Transverse colon (tissue), 4 donors: ENCODE data around the gene PSMD3.
"Not testable (repeated sequence)": the region's sequence is repeated elsewhere in the genome, so short reads cannot be mapped to it uniquely, and the experiment has no call there.

Experiments used
- POLR2A ChIP-seq: fragments of 450-650 bp; IDR thresholded peaks from one replicate; pipeline ENCODE4 v1.6.1; 2016; ENCODE audit warnings: antibody characterized with exemption, mild to moderate bottlenecking, moderate library complexity
- POLR2AphosphoS5 ChIP-seq, 3 donors: sonication (generic); formaldehyde crosslinking; IDR thresholded peaks; one replicate each; pipeline ENCODE4 v1.6.1; 2016; ENCODE audit warnings: antibody characterized with exemption in 3 of 3
- TF ChIP-seq, protein P1 (sequence below), 5 experiments: fragments of 200-600 bp in 3 of 5; fragments of 450-650 bp in 2 of 5; sonication (generic) in 3 of 5; IDR thresholded peaks; 1 replicate in 2 of 5; 2 replicates in 3 of 5; pipeline ENCODE4 v1.5.1; 2016 to 2017; ENCODE audit warnings: antibody characterized with exemption in 5 of 5, inconsistent platforms in 3 of 5, mild to moderate bottlenecking in 2 of 5, moderate library complexity in 1 of 5

DNA sequence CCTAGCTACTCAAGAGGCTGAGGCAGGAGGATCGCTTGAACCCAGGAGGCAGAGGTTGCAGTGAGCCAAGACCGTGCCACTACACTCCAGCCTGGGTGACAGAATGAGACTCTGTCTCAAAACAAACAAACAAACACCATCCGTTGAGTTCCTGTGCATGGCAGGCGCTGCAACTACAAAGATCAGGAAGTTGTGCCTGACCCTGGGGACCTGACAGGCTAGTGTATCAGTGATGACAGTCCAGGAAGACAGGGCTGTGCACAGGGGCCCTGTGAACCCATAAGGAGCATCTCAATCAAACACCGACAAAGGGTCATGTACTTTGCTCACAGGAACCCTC is 32.1 kb upstream of the PSMD3 start:
- TF ChIP-seq, protein P1, sequence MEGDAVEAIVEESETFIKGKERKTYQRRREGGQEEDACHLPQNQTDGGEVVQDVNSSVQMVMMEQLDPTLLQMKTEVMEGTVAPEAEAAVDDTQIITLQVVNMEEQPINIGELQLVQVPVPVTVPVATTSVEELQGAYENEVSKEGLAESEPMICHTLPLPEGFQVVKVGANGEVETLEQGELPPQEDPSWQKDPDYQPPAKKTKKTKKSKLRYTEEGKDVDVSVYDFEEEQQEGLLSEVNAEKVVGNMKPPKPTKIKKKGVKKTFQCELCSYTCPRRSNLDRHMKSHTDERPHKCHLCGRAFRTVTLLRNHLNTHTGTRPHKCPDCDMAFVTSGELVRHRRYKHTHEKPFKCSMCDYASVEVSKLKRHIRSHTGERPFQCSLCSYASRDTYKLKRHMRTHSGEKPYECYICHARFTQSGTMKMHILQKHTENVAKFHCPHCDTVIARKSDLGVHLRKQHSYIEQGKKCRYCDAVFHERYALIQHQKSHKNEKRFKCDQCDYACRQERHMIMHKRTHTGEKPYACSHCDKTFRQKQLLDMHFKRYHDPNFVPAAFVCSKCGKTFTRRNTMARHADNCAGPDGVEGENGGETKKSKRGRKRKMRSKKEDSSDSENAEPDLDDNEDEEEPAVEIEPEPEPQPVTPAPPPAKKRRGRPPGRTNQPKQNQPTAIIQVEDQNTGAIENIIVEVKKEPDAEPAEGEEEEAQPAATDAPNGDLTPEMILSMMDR (IDR thresholded peaks at IDR 0.05) = not testable (repeated sequence)
- not testable (repeated sequence) for TF ChIP-seq POLR2A; POLR2AphosphoS5 (IDR thresholded peaks at IDR 0.05)
